H9 (cell line): ENCODE measurements around the gene CD93. TPM values are rescaled to one million over a fixed set of nuclear protein-coding genes. Genes with fewer than 3 reads are reported as not detected.

ENCODE experiments used
- DNase-seq: peaks from one replicate; pipeline ENCODE4 v3.0.0-alpha.2; 2017
- H2AFZ ChIP-seq: one replicate; pipeline ENCODE4 v1.6.1; 2013; ENCODE audit warnings: mild to moderate bottlenecking, low read length, control low read depth, moderate library complexity
- H2AK5ac ChIP-seq: 2 replicates; pipeline ENCODE4 v1.6.1; 2013; ENCODE audit warnings: low read length, control low read depth, mixed read lengths; ENCODE audit not compliant: insufficient read length
- H2BK120ac ChIP-seq: one replicate; pipeline ENCODE4 v1.6.1; 2013; ENCODE audit warnings: low read depth, mild to moderate bottlenecking, low read length, control low read depth, inconsistent platforms; ENCODE audit not compliant: poor library complexity, severe bottlenecking
- H2BK12ac ChIP-seq: 2 replicates; pipeline ENCODE4 v1.6.1; 2013; ENCODE audit warnings: low read length, control low read depth, mixed read lengths, low read depth; ENCODE audit not compliant: insufficient read length
- H2BK15ac ChIP-seq: 2 replicates; pipeline ENCODE4 v1.6.1; 2013; ENCODE audit warnings: low read depth, low read length, control low read depth
- H2BK20ac ChIP-seq: one replicate; pipeline ENCODE4 v1.6.1; 2013; ENCODE audit warnings: low read depth, mild to moderate bottlenecking, low read length, control low read depth, inconsistent platforms; ENCODE audit not compliant: poor library complexity, severe bottlenecking
- H2BK5ac ChIP-seq: 2 replicates; pipeline ENCODE4 v1.6.1; 2013; ENCODE audit warnings: low read length, control low read depth, mixed read lengths; ENCODE audit not compliant: insufficient read length
- H3K14ac ChIP-seq: 2 replicates; pipeline ENCODE4 v1.6.1; 2013; ENCODE audit warnings: low read length, control low read depth; ENCODE audit not compliant: insufficient read depth
- H3K18ac ChIP-seq: 2 replicates; pipeline ENCODE4 v1.6.1; 2013; ENCODE audit warnings: low read depth, mild to moderate bottlenecking, mixed read lengths, low read length, control low read depth; ENCODE audit not compliant: insufficient read length
- H3K23ac ChIP-seq: 2 replicates; pipeline ENCODE4 v1.6.1; 2013; ENCODE audit warnings: low read length, control low read depth, mixed read lengths, low read depth; ENCODE audit not compliant: insufficient read length
- H3K23me2 ChIP-seq: 2 replicates; pipeline ENCODE4 v1.6.1; 2013; ENCODE audit warnings: low read depth, mild to moderate bottlenecking, mixed read lengths, low read length, control low read depth; ENCODE audit not compliant: insufficient read length, poor library complexity, severe bottlenecking
- H3K27ac ChIP-seq: 2 replicates; pipeline ENCODE4 v1.5.1; 2013; ENCODE audit warnings: low read length, control low read depth, mixed read lengths, low read depth; ENCODE audit not compliant: insufficient read length
- H3K27me3 ChIP-seq: 2 replicates; pipeline ENCODE4 v1.6.1; 2013; ENCODE audit warnings: low read length, control low read depth, inconsistent platforms; ENCODE audit not compliant: insufficient read depth
- H3K4ac ChIP-seq: 2 replicates; pipeline ENCODE4 v1.6.1; 2013; ENCODE audit warnings: low read depth, mild to moderate bottlenecking, control low read depth, inconsistent platforms, low read length, moderate library complexity
- H3K4me1 ChIP-seq: 2 replicates; pipeline ENCODE4 v1.6.1; 2013; ENCODE audit warnings: low read length, control low read depth, inconsistent platforms; ENCODE audit not compliant: insufficient read depth
- H3K4me2 ChIP-seq: 2 replicates; pipeline ENCODE4 v1.6.1; 2013; ENCODE audit warnings: low read length, control low read depth, mixed read lengths; ENCODE audit not compliant: insufficient read length, insufficient read depth
- H3K56ac ChIP-seq: 2 replicates; pipeline ENCODE4 v1.6.1; 2013; ENCODE audit warnings: low read depth, mild to moderate bottlenecking, mixed read lengths, low read length, control low read depth; ENCODE audit not compliant: insufficient read length
- H3K79me1 ChIP-seq: 2 replicates; pipeline ENCODE4 v1.6.1; 2013; ENCODE audit warnings: low read depth, mild to moderate bottlenecking, moderate library complexity, low read length, control low read depth, inconsistent platforms; ENCODE audit not compliant: insufficient read depth, poor library complexity, severe bottlenecking
- H3K79me2 ChIP-seq: 2 replicates; pipeline ENCODE4 v1.6.1; 2013; ENCODE audit warnings: low read length, control low read depth, inconsistent platforms; ENCODE audit not compliant: insufficient read depth
- H3K9ac ChIP-seq: 2 replicates; pipeline ENCODE4 v1.6.1; 2013; ENCODE audit warnings: low read length, control low read depth, mixed read lengths; ENCODE audit not compliant: insufficient read length; ENCODE audit errors: extremely low read depth
- H3K9me3 ChIP-seq: one replicate; pipeline ENCODE4 v1.6.1; 2013; ENCODE audit warnings: low read depth, low read length, inconsistent platforms; ENCODE audit not compliant: control insufficient read depth
- H3T11ph ChIP-seq: one replicate; pipeline ENCODE4 v1.6.1; 2013; ENCODE audit warnings: mild to moderate bottlenecking, low read length, control low read depth, inconsistent platforms
- H4K20me1 ChIP-seq: one replicate; pipeline ENCODE4 v1.6.1; 2013; ENCODE audit not compliant: control insufficient read depth, insufficient read length, insufficient read depth
- H4K5ac ChIP-seq: 2 replicates; pipeline ENCODE4 v1.6.1; 2013; ENCODE audit warnings: low read depth, mild to moderate bottlenecking, mixed read lengths, low read length, control low read depth; ENCODE audit not compliant: insufficient read length
- H4K8ac ChIP-seq: replicated peaks from 2 replicates; pipeline ENCODE4 v1.6.1; 2013; ENCODE audit warnings: low read length, control low read depth, mixed read lengths, low read depth; ENCODE audit not compliant: insufficient read length
- H4K91ac ChIP-seq: 2 replicates; pipeline ENCODE4 v1.6.1; 2013; ENCODE audit warnings: low read depth, mild to moderate bottlenecking, moderate library complexity, mixed read lengths, low read length, control low read depth; ENCODE audit not compliant: insufficient read length
- H3K27ac Mint-ChIP-seq, 3 experiments: 2 replicates in 2 of 3; 3 replicates in 1 of 3; pipeline ENCODE4 v1.8.0; 2020 to 2021; ENCODE audit warnings: mixed read lengths in 3 of 3, mild to moderate bottlenecking in 1 of 3, moderate library complexity in 1 of 3
- H3K27me3 Mint-ChIP-seq: 2 replicates; pipeline ENCODE4 v1.8.0; 2021; ENCODE audit warnings: low read depth, mild to moderate bottlenecking, moderate library complexity, mixed read lengths
- H3K36me3 Mint-ChIP-seq, 3 experiments: 2 replicates in 2 of 3; 3 replicates in 1 of 3; pipeline ENCODE4 v1.8.0; 2020 to 2021; ENCODE audit warnings: low read depth in 3 of 3, mixed read lengths in 3 of 3; ENCODE audit not compliant: insufficient read depth in 1 of 3
- H3K4me1 Mint-ChIP-seq, 2 experiments: 2 replicates each; pipeline ENCODE4 v1.8.0; 2020; ENCODE audit warnings: mixed read lengths in 2 of 2
- H3K4me3 Mint-ChIP-seq, 2 experiments: 2 replicates in 1 of 2; 3 replicates in 1 of 2; pipeline ENCODE4 v1.8.0; 2020 to 2021; ENCODE audit warnings: mild to moderate bottlenecking in 2 of 2, mixed read lengths in 2 of 2, moderate library complexity in 1 of 2
- H3K9me3 Mint-ChIP-seq, 2 experiments: 2 replicates in 1 of 2; 3 replicates in 1 of 2; pipeline ENCODE4 v1.8.0; 2020; ENCODE audit warnings: mild to moderate bottlenecking in 2 of 2, mixed read lengths in 2 of 2, moderate library complexity in 1 of 2
- WGBS: extraction: QIAGEN DNeasy Blood & Tissue Kit; methylation state at CpG from one replicate; pipeline ENCODE4 v1.1.7; 2013; ENCODE audit warnings: missing lambda C conversion rate, low lambda C conversion rate, mixed read lengths; ENCODE audit not compliant: insufficient read length; ENCODE audit errors: extremely low coverage; 5-methylcytosine and 5-hydroxymethylcytosine counted together
- total RNA-seq: library from RNA; stranded (reverse); gene quantifications from 2 replicates; pipeline ENCODE4 v1.2.1, GENCODE V29; 2021
- TF ChIP-seq, protein P1 (sequence below): fragments of 200-600 bp; sonication (generic); conservative IDR thresholded peaks from 3 replicates; pipeline ENCODE4 v1.8.0; 2021; ENCODE audit warnings: antibody characterized with exemption, mild to moderate bottlenecking

Gene CD93
- total RNA-seq, 1 experiment from 2014 or later, result not detected

DNA sequence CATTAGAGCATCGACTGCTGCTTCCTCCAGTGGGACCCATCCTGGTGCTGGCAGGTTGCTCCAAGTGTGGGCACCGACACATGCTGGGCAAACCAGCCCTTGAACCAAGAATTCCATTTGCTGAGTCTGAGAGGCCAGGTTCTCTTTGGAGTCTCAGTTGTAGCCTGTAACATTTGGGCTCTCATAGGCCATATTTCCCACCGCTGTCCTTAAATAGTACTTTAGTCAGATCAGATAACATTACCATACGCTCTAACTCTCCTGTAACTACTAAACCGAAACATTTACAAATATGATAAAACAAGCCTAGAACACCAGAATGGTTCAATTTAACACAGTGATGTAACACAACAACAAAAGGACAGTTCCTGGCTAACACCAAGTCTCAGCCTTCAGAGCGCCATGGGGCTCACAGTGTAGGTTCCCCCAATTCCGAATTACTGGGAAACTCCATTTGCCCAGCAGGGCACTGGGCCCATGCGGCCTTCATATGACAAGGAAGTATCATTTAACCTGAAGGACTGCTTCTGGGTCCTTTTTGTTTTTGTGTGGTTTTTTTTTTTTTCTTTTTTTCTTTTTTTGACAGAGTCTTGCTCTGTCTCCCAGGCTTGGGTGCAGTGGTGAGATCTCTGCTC is 28.4 kb upstream of the CD93 start:
- TF ChIP-seq, protein P1, sequence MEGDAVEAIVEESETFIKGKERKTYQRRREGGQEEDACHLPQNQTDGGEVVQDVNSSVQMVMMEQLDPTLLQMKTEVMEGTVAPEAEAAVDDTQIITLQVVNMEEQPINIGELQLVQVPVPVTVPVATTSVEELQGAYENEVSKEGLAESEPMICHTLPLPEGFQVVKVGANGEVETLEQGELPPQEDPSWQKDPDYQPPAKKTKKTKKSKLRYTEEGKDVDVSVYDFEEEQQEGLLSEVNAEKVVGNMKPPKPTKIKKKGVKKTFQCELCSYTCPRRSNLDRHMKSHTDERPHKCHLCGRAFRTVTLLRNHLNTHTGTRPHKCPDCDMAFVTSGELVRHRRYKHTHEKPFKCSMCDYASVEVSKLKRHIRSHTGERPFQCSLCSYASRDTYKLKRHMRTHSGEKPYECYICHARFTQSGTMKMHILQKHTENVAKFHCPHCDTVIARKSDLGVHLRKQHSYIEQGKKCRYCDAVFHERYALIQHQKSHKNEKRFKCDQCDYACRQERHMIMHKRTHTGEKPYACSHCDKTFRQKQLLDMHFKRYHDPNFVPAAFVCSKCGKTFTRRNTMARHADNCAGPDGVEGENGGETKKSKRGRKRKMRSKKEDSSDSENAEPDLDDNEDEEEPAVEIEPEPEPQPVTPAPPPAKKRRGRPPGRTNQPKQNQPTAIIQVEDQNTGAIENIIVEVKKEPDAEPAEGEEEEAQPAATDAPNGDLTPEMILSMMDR, result no peak
- peaks cover 2 to 7% of the 10 kb centered on the region in 2 experiments; a peak in 2 of 4 replicates for H3K4me1 Mint-ChIP-seq
- H3K79me1 ChIP-seq, result no peaks in the 10 kb centered on the region
- H3K23ac ChIP-seq, result no peak overlapping the region
- no peak overlapping the region for H3T11ph ChIP-seq
- H2BK5ac ChIP-seq, result no peak overlapping the region
- no peaks in the 10 kb centered on the region for H4K20me1 ChIP-seq
- H3K18ac ChIP-seq, result no peak overlapping the region
- H3K4me2 ChIP-seq, result no peak overlapping the region
- no peak overlapping the region for H2BK15ac ChIP-seq
- H3K23me2 ChIP-seq, result no peaks in the 10 kb centered on the region
- no peak overlapping the region for H3K27ac ChIP-seq
- H3K79me2 ChIP-seq, result no peaks in the 10 kb centered on the region
- H4K91ac ChIP-seq, result no peak overlapping the region
- no peaks in the 10 kb centered on the region for H3K36me3 Mint-ChIP-seq
- no peak overlapping the region for H3K14ac ChIP-seq
- no peak overlapping the region for H3K56ac ChIP-seq
- WGBS, result 100% methylated on average over 2 of the region's 8 CpGs
- H2AFZ ChIP-seq, result no peak overlapping the region
- DNase-seq, result no peak
- H3K9me3 ChIP-seq, result no peaks in the 10 kb centered on the region
- no peak overlapping the region for H3K4ac ChIP-seq
- H3K9me3 Mint-ChIP-seq, result no peaks in the 10 kb centered on the region; a peak in 2 of 5 replicates
- H2BK12ac ChIP-seq, result no peak overlapping the region
- no peak overlapping the region for H4K8ac ChIP-seq
- H4K5ac ChIP-seq, result no peak overlapping the region
- H3K27me3 ChIP-seq, result no peaks in the 10 kb centered on the region
- H3K4me3 Mint-ChIP-seq, result no peak overlapping the region
- H2BK120ac ChIP-seq, result no peak overlapping the region
- H3K9ac ChIP-seq, result no peak overlapping the region
- no peak overlapping the region for H2AK5ac ChIP-seq
- peaks cover 2% of the 10 kb centered on the region for H3K27me3 Mint-ChIP-seq
- no peaks in the 10 kb centered on the region; the same call in 1 of the 2 replicates for H3K4me1 ChIP-seq
- no peak overlapping the region for H3K27ac Mint-ChIP-seq
- H2BK20ac ChIP-seq, result no peak overlapping the region
